BE2C (cell line): ENCODE results near the gene ABI3BP.
A peak's percentile ranks its signal among the peaks of the same experiment; 100 is the strongest.

Experiments used
- DNase-seq: peaks from one replicate; pipeline ENCODE4 v3.0.0-alpha.2; 2020
- H3K27me3 ChIP-seq: fragments of 250-450 bp; sonication (Bioruptor Pico); 2 replicates; pipeline ENCODE4 v1.5.1; 2020; ENCODE audit warnings: mild to moderate bottlenecking
- H3K36me3 ChIP-seq: fragments of 250-450 bp; sonication (Bioruptor Pico); 2 replicates; pipeline ENCODE4 v1.5.1; 2020; ENCODE audit warnings: mild to moderate bottlenecking
- H3K4me1 ChIP-seq: fragments of 250-450 bp; sonication (Bioruptor Pico); 2 replicates; pipeline ENCODE4 v1.5.1; 2020
- H3K4me3 ChIP-seq: 2 replicates; pipeline ENCODE4 v1.5.1; 2011; ENCODE audit warnings: low read depth, low read length
- H3K9me3 ChIP-seq: fragments of 250-450 bp; sonication (Bioruptor Pico); 2 replicates; pipeline ENCODE4 v1.5.1; 2020
- TF ChIP-seq, protein P1 (sequence below): IDR thresholded peaks from 2 replicates; pipeline ENCODE4 v1.5.1; 2012; ENCODE audit warnings: mild to moderate bottlenecking, low read depth, low read length

ABI3BP gene

DNA sequence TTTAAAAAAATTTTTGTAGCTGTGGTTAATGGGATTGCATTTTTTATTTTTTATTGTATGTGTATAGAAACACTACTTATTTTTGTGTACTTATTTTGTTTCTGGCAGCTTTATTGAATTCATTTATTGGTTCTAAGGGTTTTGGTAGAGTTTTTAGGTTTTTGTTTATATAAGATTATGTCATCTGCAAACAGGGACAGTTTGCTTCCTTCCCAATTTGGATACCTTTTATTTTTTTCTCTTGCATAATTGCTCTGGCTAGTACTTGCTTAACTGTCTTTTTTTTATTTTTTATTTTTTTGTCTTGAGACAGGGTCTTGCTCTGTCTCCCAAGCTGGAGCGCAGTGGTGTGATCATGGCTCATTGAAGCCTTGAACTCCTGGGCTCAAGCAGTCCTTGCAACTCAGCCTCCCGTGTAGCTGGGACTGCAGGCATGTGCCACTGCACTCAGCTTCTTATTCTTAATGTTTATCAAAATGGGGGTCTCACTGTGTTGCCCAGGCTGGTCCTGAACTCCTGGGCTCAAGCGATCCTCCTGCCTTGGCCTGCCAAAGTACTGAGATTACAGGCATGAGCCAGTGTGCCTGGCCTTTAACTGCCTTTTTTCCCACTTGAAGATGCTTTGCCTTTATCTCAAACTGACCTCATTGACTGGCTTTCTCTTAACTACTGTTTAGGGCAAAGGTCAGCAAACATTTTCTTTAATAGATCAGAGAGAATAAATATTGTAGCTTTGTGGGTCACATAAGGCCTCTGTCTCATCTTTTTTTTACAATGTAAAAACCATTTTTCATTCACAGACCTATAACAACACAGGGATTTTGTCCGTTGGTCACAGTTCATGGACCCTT lies 275.4 kb downstream of the ABI3BP start:
- Histone ChIP-seq H3K9me3 (no peaks in the 10 kb centered on the region; the same call in 1 of the 2 replicates), H3K36me3 (peaks cover 71% of the 10 kb centered on the region), H3K27me3 (no peaks in the 10 kb centered on the region), H3K4me3 (no peak overlapping the region), H3K4me1 (no peaks in the 10 kb centered on the region)
- TF ChIP-seq, protein P1, sequence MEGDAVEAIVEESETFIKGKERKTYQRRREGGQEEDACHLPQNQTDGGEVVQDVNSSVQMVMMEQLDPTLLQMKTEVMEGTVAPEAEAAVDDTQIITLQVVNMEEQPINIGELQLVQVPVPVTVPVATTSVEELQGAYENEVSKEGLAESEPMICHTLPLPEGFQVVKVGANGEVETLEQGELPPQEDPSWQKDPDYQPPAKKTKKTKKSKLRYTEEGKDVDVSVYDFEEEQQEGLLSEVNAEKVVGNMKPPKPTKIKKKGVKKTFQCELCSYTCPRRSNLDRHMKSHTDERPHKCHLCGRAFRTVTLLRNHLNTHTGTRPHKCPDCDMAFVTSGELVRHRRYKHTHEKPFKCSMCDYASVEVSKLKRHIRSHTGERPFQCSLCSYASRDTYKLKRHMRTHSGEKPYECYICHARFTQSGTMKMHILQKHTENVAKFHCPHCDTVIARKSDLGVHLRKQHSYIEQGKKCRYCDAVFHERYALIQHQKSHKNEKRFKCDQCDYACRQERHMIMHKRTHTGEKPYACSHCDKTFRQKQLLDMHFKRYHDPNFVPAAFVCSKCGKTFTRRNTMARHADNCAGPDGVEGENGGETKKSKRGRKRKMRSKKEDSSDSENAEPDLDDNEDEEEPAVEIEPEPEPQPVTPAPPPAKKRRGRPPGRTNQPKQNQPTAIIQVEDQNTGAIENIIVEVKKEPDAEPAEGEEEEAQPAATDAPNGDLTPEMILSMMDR: no peak
- no peak for DNase-seq

DNA sequence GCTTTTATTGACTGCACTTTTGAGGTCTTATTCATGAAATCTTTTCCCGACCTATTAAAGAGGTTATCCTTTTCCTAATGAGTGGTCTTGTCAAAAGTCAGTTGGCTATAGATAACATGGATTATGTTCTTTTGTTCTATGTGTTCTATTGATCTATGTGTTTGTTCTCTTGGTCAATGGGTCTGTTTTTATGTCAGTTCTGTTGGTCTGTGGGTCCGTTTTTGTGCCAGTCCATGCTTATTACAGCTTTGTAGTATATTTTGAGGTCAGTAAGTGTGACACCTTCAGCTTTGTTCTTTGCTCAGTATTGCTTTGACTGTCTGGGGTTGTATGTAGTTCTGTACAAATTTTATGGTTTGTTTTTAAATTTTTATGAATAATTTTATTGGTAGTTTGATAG lies 276.2 kb downstream of the ABI3BP start:
- H3K27me3 ChIP-seq: no peaks in the 10 kb centered on the region
- no peak for DNase-seq
- no peaks in the 10 kb centered on the region for H3K4me1 ChIP-seq
- TF ChIP-seq, protein P1: no peak
- no peak overlapping the region for H3K4me3 ChIP-seq
- H3K9me3 ChIP-seq: no peaks in the 10 kb centered on the region; the same call in 1 of the 2 replicates
- peaks cover 63% of the 10 kb centered on the region for H3K36me3 ChIP-seq

DNA sequence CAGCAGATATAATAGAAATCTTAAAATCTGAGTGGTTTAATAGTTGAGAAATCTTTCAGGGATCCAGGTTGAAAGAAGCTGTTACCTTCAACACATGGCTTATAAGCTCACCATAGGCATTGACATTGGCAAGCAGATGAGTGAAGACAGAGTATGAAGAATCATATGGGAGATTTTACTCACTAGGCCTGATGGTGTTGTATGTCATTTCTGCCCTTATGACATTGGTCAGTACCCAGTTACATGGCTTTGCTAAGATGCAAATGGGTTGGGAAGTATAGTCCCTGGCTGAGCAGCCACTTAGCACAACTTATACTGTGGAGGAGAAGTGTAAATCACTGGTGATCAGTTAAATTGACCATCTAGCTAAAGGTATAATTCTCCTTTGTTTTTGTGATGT lies 278.0 kb downstream of the ABI3BP start:
- Histone ChIP-seq H3K27me3 (no peaks in the 10 kb centered on the region), H3K4me3 (no peak overlapping the region), H3K4me1 (no peaks in the 10 kb centered on the region), H3K36me3 (peaks cover 51% of the 10 kb centered on the region), H3K9me3 (no peaks in the 10 kb centered on the region)
- no peak for DNase-seq
- TF ChIP-seq, protein P1: no peak

DNA sequence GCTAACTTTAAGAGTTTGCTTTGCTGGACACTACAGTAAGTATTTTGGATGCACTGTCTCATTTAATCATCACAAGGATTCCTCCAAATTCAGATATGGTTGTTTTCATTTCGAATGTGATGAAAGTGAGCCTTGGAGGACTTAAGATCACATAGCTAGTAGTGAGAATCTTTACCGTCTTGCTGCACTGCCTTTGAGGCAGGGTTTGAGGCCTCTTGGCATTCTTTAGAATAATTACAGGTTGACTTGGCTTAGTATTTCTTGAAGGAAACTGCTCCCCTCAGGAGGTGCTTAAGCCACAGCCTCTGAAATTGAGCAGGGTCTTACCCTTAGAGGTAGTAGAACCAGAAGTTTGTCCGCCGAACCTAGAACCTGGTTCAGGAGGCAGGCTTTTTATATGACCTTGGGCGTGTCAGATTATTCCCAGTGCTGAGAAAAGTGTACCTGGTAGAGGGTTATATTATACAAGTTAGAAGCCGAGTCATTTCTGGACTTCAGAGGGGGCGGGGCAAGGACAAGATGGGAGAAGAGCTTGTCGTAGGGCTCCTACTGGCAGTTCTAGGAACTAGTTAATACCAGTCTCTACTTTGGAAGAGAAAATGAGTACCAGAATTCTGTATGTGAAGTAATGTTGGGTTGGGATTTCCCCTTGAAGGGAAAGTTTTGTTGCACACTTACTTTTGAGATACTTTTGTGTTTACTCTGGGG lies 282.8 kb downstream of the ABI3BP start:
- H3K9me3 ChIP-seq: no peaks in the 10 kb centered on the region
- peaks cover 3% of the 10 kb centered on the region for H3K4me1 ChIP-seq
- peak overlapping the region; percentile 80 for H3K4me3 ChIP-seq
- peaks cover 27% of the 10 kb centered on the region for H3K36me3 ChIP-seq
- H3K27me3 ChIP-seq: no peaks in the 10 kb centered on the region
- TF ChIP-seq, protein P1: peak; percentile 42
- DNase-seq: peak; percentile 58

DNA sequence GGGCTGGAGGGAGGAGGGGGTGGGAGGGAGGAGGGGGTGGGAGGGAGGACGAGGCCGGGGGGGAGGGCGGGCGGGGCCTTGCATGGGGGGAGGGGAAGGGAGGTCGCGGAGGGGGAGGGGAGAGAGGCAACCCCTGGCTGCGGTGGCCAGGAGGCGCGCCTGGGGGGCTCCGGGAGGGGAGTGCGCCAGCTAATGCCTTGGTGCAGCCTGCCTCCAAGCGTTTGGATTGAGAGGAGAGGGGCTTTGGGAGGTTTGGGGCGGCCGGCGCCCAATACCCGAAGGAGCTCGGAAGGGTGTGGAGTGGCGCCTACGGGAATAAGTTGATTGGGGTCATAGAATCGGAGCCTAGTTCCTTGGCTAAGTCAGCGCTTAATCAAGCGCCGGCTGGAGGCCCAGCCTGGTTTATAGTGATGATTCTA lies 283.4 kb downstream of the ABI3BP start:
- Histone ChIP-seq H3K36me3 (peaks cover 21% of the 10 kb centered on the region), H3K4me1 (peaks cover 3% of the 10 kb centered on the region), H3K4me3 (peak overlapping the region; percentile 80), H3K27me3 (no peaks in the 10 kb centered on the region), H3K9me3 (no peaks in the 10 kb centered on the region)
- TF ChIP-seq, protein P1: no peak
- peak; percentile 61 for DNase-seq
